Body of pancreas (tissue), 4 donors: ENCODE results near the gene NMNAT3. TPM values are rescaled to one million over a fixed set of nuclear protein-coding genes. Genes with fewer than 3 reads are reported as not detected.

Experiments used
- ATAC-seq: fragments of 150-250 bp; one replicate; pipeline ENCODE4 v1.9.1; 2016
- DNase-seq, 4 donors: peaks; one replicate each; pipeline ENCODE4 v3.0.0-alpha.2; 2019
- H3K27ac ChIP-seq, 4 donors: fragments of 200-600 bp; sonication (generic); 1 replicate in 3 of 4; 2 replicates in 1 of 4; pipeline versions ENCODE4 v1.5.1 to v1.6.1; 2016 to 2019; ENCODE audit warnings: mild to moderate bottlenecking in 1 of 4, mixed read lengths in 1 of 4, moderate library complexity in 1 of 4
- H3K27me3 ChIP-seq, 2 donors: fragments of 200-600 bp; sonication (generic); one replicate each; pipeline ENCODE4 v1.6.0; 2016; ENCODE audit warnings: mild to moderate bottlenecking in 1 of 2
- H3K36me3 ChIP-seq, 2 donors: fragments of 200-600 bp; sonication (generic); replicated peaks in 1 of 2; 2 replicates each; pipeline ENCODE4 v1.5.1; 2016; ENCODE audit warnings: low read depth in 2 of 2; ENCODE audit not compliant: insufficient read depth in 1 of 2
- H3K4me1 ChIP-seq: fragments of 200-600 bp; sonication (generic); one replicate; pipeline ENCODE4 v1.6.0; 2016
- H3K4me3 ChIP-seq, 2 donors: fragments of 200-600 bp; sonication (generic); 1 replicate in 1 of 2; 2 replicates in 1 of 2; pipeline ENCODE4 v1.5.1; 2016 to 2019
- H3K9me3 ChIP-seq, 3 donors: fragments of 200-600 bp; sonication (generic); 1 replicate in 2 of 3; 2 replicates in 1 of 3; pipeline ENCODE4 v1.5.1; 2016
- CTCF ChIP-seq, 7 experiments: fragments of 450-650 bp in 4 of 7; fragments of 200-600 bp in 3 of 7; sonication (generic) in 3 of 7; IDR thresholded peaks; one replicate each; pipeline ENCODE4 v1.5.1; 2016 to 2019; ENCODE audit warnings: antibody characterized with exemption in 7 of 7
- POLR2A ChIP-seq, 3 donors: fragments of 450-650 bp; IDR thresholded peaks; one replicate each; pipeline ENCODE4 v1.6.1; 2016; ENCODE audit warnings: antibody characterized with exemption in 3 of 3, mild to moderate bottlenecking in 2 of 3
- WGBS, 2 donors: methylation state at CpG; one replicate each; pipeline ENCODE4 v1.1.5; 2017; 5-methylcytosine and 5-hydroxymethylcytosine counted together
- intact Hi-C: fragments of 100-400 bp; cut with DNase I; formaldehyde crosslinking; loops from one replicate; pipeline ENCODE4 v1.15.1; 2023
- total RNA-seq, 2 donors: library from RNA; depleted of rRNA; stranded (reverse); fragments of >200 nt; gene quantifications; one replicate each; pipeline ENCODE4 v1.1.0, GENCODE V29; 2016

NMNAT3 gene
- total RNA-seq, 2 donors from 2014 or later, result 5.7 to 12.9 TPM

GRCh38 chr3:139715743-139716360, 38.1 kb upstream of the NMNAT3 start:
- ATAC-seq (no peak), DNase-seq (no peak)
- WGBS, 2 donors, result 46 to 47% methylated on average over 2 of the region's 2 CpGs
- intact Hi-C loops, result loop anchor here (10.0 kb wide), 1 partner anchor 219 kb away; the partner anchor contains the start of gene CLSTN2
- Histone ChIP-seq H3K9me3 (no peaks in the 10 kb centered on the region), H3K4me3 (no peak overlapping the region), H3K27ac (no peak overlapping the region), H3K27me3 (no peaks in the 10 kb centered on the region), H3K4me1 (no peaks in the 10 kb centered on the region), H3K36me3 (no peaks in the 10 kb centered on the region)
- no peak for TF ChIP-seq CTCF (IDR thresholded peaks at IDR 0.05)
- no peak for TF ChIP-seq POLR2A (IDR thresholded peaks at IDR 0.05)

GRCh38 chr3:139715166-139715565, 37.4 kb upstream of the NMNAT3 start:
- no peaks in the 10 kb centered on the region for H3K9me3 ChIP-seq
- H3K4me1 ChIP-seq, result no peaks in the 10 kb centered on the region
- 71 to 92% methylated on average over 2 of the region's 2 CpGs for WGBS, 2 donors
- no peak overlapping the region for H3K4me3 ChIP-seq
- no peaks in the 10 kb centered on the region for H3K36me3 ChIP-seq
- ATAC-seq (no peak), DNase-seq (no peak)
- intact Hi-C loops, result loop anchor here (10.0 kb wide), 1 partner anchor 220 kb away; the partner anchor contains the start of gene CLSTN2
- H3K27ac ChIP-seq, result no peak overlapping the region
- TF ChIP-seq CTCF (IDR thresholded peaks at IDR 0.05), result no peak
- no peak for TF ChIP-seq POLR2A (IDR thresholded peaks at IDR 0.05)
- no peaks in the 10 kb centered on the region for H3K27me3 ChIP-seq

- ATAC-seq (no peak), DNase-seq (no peak)
- WGBS, 2 donors, result 44 to 49% methylated on average over 3 of the region's 3 CpGs
- no peaks in the 10 kb centered on the region for H3K4me1 ChIP-seq
- H3K36me3 ChIP-seq, result no peaks in the 10 kb centered on the region
- intact Hi-C loops, result loop anchor here (10.0 kb wide), 1 partner anchor 225 kb away; the partner anchor contains the start of gene CLSTN2
- no peaks in the 10 kb centered on the region for H3K27me3 ChIP-seq
- H3K4me3 ChIP-seq, result no peak overlapping the region
- H3K9me3 ChIP-seq, result no peaks in the 10 kb centered on the region
- no peak overlapping the region for H3K27ac ChIP-seq
- TF ChIP-seq POLR2A (IDR thresholded peaks at IDR 0.05), result no peak
- no peak for TF ChIP-seq CTCF (IDR thresholded peaks at IDR 0.05)
These were observed 32.4 kb upstream of the NMNAT3 start for GRCh38 chr3:139710212-139710611.

- ATAC-seq, result no peak
- intact Hi-C loops, result no loop called here
These were observed 27.9 kb upstream of the NMNAT3 start for GRCh38 chr3:139705631-139706030.

More at GRCh38 chr3:139705631-139706030, 27.9 kb upstream of the NMNAT3 start:
- no peaks in the 10 kb centered on the region for H3K9me3 ChIP-seq
- 91 to 94% methylated on average over 3 of the region's 3 CpGs for WGBS, 2 donors
- no peak for DNase-seq
- no peak overlapping the region for H3K4me3 ChIP-seq
- no peaks in the 10 kb centered on the region for H3K36me3 ChIP-seq
- no peak overlapping the region for H3K27ac ChIP-seq
- H3K4me1 ChIP-seq, result no peaks in the 10 kb centered on the region
- TF ChIP-seq POLR2A (IDR thresholded peaks at IDR 0.05) (no peak), CTCF (IDR thresholded peaks at IDR 0.05) (no peak)
- H3K27me3 ChIP-seq, result no peaks in the 10 kb centered on the region
